Adipose tissue (tissue), 3 donors: ENCODE data around the gene DAW1. TPM values are rescaled to one million over a fixed set of nuclear protein-coding genes. Genes with fewer than 3 reads are reported as not detected.

Source experiments
- H3K27ac ChIP-seq: one replicate; pipeline ENCODE4 v1.5.1; 2013; ENCODE audit warnings: low read depth, low read length
- WGBS, 3 donors: extraction: QIAGEN DNeasy Blood & Tissue Kit; methylation state at CpG; one replicate each; pipeline ENCODE4 v1.1.7; 2013; 5-methylcytosine and 5-hydroxymethylcytosine counted together
- polyA plus RNA-seq, 3 donors: library from polyadenylated mRNA; stranded (reverse); fragments of 200-250 nt; gene quantifications; one replicate each; pipeline ENCODE4 v1.2.3, GENCODE V29; 2013
- donor health status: healthy with polysubstance abuse.
- donor health status: Bipolar disorder and iron deficiency.
- donor health status: healthy.

Gene DAW1
- polyA plus RNA-seq, 3 donors = 0.03 to 1.1 TPM; not detected in 1

GRCh38 chr2:227855440-227855839 is 16.0 kb upstream of the DAW1 start:
- WGBS, 3 donors = 54 to 76% (median 61%) methylated on average over 3 of the region's 3 CpGs
- no peak overlapping the region for H3K27ac ChIP-seq

- H3K27ac ChIP-seq = no peak overlapping the region
- WGBS, 3 donors = 75 to 93% (median 92%) methylated on average over 2 of the region's 2 CpGs
These were observed 14.7 kb upstream of the DAW1 start for GRCh38 chr2:227856697-227857096.

GRCh38 chr2:227860221-227860641 is 11.2 kb upstream of the DAW1 start:
- H3K27ac ChIP-seq = no peak overlapping the region
- 73 to 83% (median 83%) methylated on average over 6 of the region's 6 CpGs for WGBS, 3 donors

GRCh38 chr2:227861011-227861410 is 10.4 kb upstream of the DAW1 start:
- WGBS, 3 donors = 55 to 70% (median 69%) methylated on average over 2 of the region's 2 CpGs
- H3K27ac ChIP-seq = no peak overlapping the region

GRCh38 chr2:227862227-227862740 is 9.1 kb upstream of the DAW1 start:
- no peak overlapping the region for H3K27ac ChIP-seq
- 36 to 49% (median 48%) methylated on average over 8 of the region's 8 CpGs for WGBS, 3 donors

GRCh38 chr2:227862741-227863588 is 8.5 kb upstream of the DAW1 start:
- H3K27ac ChIP-seq = no peak overlapping the region
- WGBS, 3 donors = 62 to 71% (median 66%) methylated on average over 7 of the region's 7 CpGs

- H3K27ac ChIP-seq = no peak overlapping the region
- 47 to 53% (median 48%) methylated on average over 9 of the region's 9 CpGs for WGBS, 3 donors
These were observed 7.2 kb upstream of the DAW1 start for GRCh38 chr2:227864161-227864756.

GRCh38 chr2:227865291-227865690 is 6.1 kb upstream of the DAW1 start:
- WGBS, 3 donors = 76 to 90% (median 90%) methylated on average over 4 of the region's 4 CpGs
- H3K27ac ChIP-seq = no peak overlapping the region

GRCh38 chr2:227867386-227867785 is 4.0 kb upstream of the DAW1 start:
- H3K27ac ChIP-seq = no peak overlapping the region
- 76 to 88% (median 85%) methylated on average over 2 of the region's 2 CpGs for WGBS, 3 donors

- 63 to 64% (median 64%) methylated on average over 13 of the region's 13 CpGs for WGBS, 3 donors
- H3K27ac ChIP-seq = no peak overlapping the region
These were observed 589 bp upstream of the DAW1 start for GRCh38 chr2:227870710-227871374.

GRCh38 chr2:227872676-227873075 is 1.2 kb downstream of the DAW1 start:
- no peak overlapping the region for H3K27ac ChIP-seq
- WGBS, 3 donors = 85 to 96% (median 91%) methylated on average over 4 of the region's 4 CpGs

GRCh38 chr2:227876300-227876801 is 4.9 kb downstream of the DAW1 start:
- no peak overlapping the region for H3K27ac ChIP-seq
- WGBS, 3 donors = 67% methylated on average over 6 of the region's 6 CpGs

- no peak overlapping the region for H3K27ac ChIP-seq
- 57 to 62% (median 58%) methylated on average over 9 of the region's 9 CpGs for WGBS, 3 donors
These were observed 6.2 kb downstream of the DAW1 start for GRCh38 chr2:227877421-227878310.

- no peak overlapping the region for H3K27ac ChIP-seq
- 78 to 86% (median 78%) methylated on average over 3 of the region's 3 CpGs for WGBS, 3 donors
These were observed 9.0 kb downstream of the DAW1 start for GRCh38 chr2:227880460-227880859.

GRCh38 chr2:227881866-227882517 is 10.6 kb downstream of the DAW1 start:
- 72 to 87% (median 80%) methylated on average over 4 of the region's 4 CpGs for WGBS, 3 donors
- no peak overlapping the region for H3K27ac ChIP-seq

- H3K27ac ChIP-seq = no peak overlapping the region
- 9 to 27% (median 27%) methylated on average over 6 of the region's 6 CpGs for WGBS, 3 donors
These were observed 13.1 kb downstream of the DAW1 start for GRCh38 chr2:227884511-227884947.

- WGBS, 3 donors = 68 to 86% (median 68%) methylated on average over 4 of the region's 4 CpGs
- H3K27ac ChIP-seq = no peak overlapping the region
These were observed 14.7 kb downstream of the DAW1 start for GRCh38 chr2:227886149-227886548.
